GM18519 (cell line): ENCODE results near the gene RUNX1.

Experiments used
- ATAC-seq: cut with Tn5 transposase; IDR thresholded peaks from one replicate; pipeline ENCODE4 v1.9.1; 2021; ENCODE audit warnings: mild to moderate bottlenecking, moderate library complexity; ENCODE audit not compliant: unreplicated experiment, low FRiP score

The RUNX1 gene

GRCh38 chr21:34779860-34780259, 269.2 kb downstream of the RUNX1 start:
- no peak for ATAC-seq

DNA sequence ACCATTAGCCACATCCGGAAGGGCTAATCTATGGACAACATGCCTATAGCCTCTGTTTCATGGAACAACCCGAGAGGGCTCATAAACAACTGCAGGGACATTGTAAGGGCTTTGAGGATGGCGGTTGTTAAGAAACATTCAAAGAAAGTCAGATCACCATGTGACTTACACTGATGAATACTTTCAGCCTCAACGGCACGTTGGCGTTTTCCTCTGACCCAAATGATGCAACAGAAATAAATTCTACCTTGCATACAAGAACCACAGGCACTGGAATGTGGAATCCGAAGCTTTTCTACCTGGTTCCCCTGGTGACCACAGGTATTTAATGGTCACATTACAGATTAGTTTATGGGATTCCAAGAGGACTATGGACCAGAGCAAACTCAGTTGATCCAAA, 273.3 kb downstream of the RUNX1 start:
- no peak for ATAC-seq

DNA sequence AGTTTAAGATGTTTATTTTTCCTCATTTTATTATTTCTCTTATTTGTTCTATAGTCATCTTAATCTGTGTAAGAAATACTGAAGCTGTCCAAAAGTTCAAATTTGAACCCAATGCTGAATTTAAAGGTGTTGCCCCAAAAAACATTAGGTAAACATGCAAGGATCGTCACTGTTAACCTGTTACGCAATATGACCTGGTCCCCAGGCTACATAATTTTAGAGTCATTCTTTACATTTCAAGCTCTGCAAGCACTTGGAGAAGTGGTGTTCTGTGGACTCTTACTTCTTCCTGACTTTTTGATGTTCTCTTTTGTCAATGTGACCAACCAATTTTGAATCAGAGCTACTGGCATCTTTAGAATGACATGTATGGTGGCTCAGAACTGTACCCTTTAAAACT, 274.4 kb downstream of the RUNX1 start:
- no peak for ATAC-seq

GRCh38 chr21:34771512-34772028, 277.5 kb downstream of the RUNX1 start:
- no peak for ATAC-seq

DNA sequence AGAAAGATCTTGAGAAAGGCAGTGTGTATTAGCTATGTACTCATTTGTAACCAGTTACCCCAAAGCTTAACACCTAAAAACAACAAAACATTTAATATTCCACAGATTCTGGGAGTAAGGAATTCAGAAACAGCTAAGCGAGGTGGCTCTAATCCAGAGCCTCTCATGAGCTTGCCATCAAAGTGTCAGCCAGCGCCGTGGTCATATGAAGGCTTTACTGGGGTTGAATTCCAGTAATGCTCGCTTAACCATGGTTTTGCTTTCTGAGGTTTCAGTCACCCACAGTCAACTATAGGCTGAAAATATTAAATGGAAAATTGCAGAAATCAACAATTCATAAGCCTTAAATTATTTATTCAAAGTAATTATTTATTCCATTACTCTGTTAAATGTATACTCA, 278.5 kb downstream of the RUNX1 start:
- ATAC-seq = no peak

DNA sequence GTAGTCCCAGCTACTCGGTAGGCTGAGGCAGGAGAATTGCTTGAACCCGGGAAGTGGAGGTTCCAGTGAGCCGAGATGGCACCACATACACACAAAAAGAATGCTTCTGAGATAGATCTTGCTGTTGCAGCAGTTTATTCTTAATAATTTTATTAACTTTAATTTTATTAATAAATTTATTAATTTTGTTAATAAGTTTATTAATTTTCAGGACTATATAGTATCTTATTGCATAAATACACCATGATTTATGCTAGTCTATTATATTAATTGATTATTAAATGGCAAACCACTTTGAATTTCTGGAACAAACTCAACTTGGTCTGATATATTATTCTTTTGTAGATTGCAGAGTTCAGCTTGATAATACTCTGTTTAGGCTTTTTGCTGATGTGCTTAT, 280.8 kb downstream of the RUNX1 start:
- no peak for ATAC-seq

DNA sequence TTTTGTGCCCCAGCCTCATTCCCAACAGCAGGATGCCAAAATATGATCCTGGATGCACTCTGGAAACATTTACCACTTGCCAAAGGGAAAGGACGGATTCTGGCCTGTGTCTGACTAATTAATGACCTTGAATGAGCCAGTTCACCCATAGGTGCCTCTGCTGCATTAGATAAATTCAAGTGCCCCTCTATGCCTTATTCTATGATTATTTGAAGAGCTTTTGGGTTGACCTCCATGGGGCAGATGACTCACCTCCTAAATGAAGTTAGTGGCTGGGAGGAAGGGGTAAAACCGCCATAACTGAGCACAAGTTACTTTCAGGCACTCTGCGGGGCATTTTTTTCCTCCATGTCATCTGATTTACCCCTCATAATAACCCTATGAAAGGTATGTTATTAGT, 282.2 kb downstream of the RUNX1 start:
- ATAC-seq = no peak

DNA sequence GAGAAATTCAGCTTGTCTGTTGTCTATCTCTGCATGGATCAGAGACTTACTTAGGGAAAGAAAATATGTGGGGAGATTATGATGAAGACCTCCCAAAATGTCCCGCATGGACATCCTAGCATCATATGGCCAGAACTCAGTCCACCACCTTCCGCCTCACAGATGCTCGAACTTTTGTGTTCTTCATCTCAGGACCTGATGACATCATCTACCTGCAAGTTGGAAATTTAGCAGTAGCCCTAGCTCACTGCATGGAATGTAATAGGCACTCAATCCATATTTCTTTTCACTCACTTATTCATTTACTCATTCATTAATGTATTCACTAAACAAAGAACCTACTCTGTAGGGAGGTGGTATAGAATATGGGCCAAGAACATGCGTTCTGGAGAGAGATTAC, 283.5 kb downstream of the RUNX1 start:
- no peak for ATAC-seq

DNA sequence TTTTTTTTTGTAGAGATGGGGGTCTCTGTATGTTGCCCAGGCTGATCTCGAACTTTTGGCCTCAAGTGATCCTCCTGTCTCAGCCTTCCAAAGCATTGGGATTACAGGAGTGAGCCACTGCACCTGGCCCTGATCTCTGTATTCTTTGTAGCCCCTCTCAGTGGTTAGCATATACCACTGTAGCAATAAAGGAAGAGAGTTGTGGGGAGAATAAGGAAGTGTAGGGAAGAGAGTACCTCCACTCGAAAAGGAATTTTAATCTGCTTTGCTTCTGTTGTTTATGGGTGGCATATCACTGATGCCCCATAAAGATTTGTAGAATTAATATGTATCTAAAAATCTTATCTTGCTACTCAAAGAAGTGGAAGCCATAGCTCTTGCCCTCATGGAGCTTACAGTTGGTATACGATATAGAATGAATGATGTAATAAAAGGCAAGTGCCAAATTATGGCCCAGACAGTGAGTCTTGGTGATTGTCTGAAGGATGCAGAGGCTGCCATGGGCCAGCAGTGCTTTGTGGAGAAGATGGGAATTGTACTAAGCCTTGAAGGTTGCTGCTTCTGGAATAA, 284.3 kb downstream of the RUNX1 start:
- ATAC-seq = no peak

GRCh38 chr21:34762786-34763185, 286.3 kb downstream of the RUNX1 start:
- no peak for ATAC-seq

DNA sequence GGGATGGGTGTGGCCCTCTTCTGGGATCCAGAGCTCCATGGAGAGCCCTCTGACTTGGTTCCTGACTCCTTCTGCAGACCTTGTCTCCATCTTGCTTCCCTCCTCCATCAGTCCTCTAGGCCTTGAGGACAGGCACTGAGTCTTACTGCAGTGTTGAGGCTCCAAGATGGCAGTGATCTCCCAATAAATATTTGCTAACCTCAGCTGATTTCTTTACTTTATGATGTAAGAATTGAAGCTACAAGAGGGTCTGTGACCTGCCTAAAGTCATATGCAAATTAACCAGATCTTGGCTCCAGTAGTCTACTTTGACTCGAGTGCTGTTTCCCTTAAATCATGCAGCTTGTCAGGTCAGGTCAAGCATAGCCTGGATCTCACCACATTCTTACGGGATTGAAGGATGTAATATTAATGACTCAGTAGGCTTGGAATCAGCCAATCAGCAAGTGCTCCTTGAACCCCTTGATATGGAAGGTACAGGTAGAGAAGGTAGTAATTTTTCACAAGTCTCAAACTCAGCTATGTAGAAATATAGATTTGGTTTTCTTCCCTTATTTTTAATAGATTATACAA, 287.3 kb downstream of the RUNX1 start:
- no peak for ATAC-seq

GRCh38 chr21:34754690-34755647, 294.1 kb downstream of the RUNX1 start:
- ATAC-seq = no peak

DNA sequence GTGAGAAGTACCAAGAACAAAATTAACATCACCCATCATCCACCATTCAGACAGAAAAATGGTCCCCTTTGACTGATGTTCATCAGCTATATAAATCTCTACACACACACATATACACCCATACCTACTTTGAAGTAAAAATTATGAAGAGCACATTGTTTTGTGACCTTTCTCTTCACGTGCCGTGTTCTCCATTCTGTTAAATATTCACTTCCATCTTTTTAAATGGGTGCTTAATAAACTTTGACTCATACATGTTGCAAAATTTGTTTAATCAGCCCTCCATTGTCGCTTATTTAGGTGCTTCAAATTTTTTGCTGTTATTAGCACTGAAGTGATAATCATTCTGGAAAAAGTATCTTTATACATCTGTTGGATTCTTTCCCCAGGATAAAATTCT, 300.2 kb downstream of the RUNX1 start:
- ATAC-seq = no peak

DNA sequence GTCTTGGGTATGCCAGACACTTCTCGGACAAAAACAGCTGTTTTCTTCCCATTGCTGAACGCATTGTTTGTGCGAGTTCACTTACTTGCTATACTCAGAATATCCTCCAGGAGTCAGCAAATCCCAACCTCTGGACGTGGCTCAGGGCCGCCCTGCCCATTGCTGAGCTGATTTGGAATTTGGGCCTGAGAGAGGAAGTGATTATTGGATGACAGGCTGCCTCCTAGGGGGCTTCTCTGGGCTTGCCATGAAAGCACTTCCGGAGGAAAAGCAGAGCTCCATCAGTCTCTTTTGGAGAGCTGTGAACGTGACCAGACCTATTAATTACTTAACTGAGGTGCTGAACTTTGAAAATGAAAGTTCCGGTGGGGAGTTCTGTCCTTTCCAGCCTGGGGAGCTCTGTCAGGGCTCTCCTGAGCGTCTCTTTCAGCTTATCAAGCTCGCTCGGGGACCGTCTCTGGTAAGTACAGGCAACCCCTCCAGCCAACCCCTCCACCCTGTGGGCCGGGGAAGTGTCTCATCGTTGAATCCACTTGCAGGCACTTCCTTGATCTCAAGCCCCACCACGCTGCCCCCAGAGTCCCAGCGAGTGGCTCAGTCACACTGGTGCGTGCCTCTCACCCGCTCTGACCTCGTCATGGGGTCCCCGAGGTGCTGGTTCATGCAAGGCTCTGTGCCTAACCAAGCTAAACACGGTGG, 303.4 kb downstream of the RUNX1 start:
- no peak for ATAC-seq

DNA sequence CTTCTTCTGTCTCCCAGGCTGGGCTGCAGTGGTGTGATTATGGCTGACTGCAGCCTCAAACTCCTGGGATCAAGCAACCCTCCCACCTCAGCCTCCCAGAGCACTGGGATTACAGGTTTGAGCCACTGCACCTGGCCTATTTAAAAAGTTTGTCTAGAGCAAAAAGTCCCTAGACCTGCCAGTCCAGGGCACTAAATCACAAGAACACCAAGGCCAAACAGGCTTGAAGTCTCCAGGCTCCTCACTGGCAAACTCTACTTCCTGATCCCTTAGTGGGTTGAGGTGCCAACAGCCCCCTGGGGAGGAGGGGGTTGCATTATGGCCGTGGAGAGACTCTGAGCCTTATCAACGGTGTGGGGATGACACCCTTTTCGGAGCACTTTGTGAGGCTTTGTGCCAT, 304.3 kb downstream of the RUNX1 start:
- ATAC-seq = no peak

GRCh38 chr21:34743831-34744230, 305.3 kb downstream of the RUNX1 start:
- ATAC-seq = no peak

- ATAC-seq = no peak
Measured at GRCh38 chr21:34743285-34743684, 305.8 kb downstream of the RUNX1 start.

DNA sequence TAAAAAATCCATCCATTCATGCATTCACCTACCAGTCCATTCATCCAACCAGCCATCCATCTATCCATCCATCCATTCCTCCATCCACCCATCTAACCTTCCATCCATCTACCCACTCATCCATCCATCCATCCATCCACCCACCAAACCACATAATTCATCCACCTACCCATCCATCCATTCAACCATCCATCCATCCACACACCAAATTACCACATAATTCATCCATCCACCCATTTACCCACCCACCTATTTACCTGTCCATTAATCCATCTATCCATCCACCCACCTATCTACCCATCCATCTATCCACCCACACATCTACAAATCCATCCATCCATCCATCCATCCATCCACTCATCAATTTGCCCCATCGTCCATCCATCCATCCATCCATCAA, 308.9 kb downstream of the RUNX1 start:
- ATAC-seq = no peak
